ENCODE measurements around the gene CDIPT.
A peak's percentile ranks its signal among the peaks of the same experiment; 100 is the strongest.
"Not testable (repeated sequence)": the region's sequence is repeated elsewhere in the genome, so short reads cannot be mapped to it uniquely, and the experiment has no call there.

Gene CDIPT, protein sequence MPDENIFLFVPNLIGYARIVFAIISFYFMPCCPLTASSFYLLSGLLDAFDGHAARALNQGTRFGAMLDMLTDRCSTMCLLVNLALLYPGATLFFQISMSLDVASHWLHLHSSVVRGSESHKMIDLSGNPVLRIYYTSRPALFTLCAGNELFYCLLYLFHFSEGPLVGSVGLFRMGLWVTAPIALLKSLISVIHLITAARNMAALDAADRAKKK

GRCh38 chr16:29862884-29863668 lies at the start of gene CDIPT:
Gene CDIPT, minus strand, starts transcription at chr16:29863226. Its CDS starts 369 bp downstream, at chr16:29862857.
- FAIRE-seq = peak; percentile 92

- no peak for FAIRE-seq
These were observed 49.1 kb upstream of the CDIPT start for GRCh38 chr16:29912087-29912486.

- FAIRE-seq = no peak
These were observed 48.6 kb upstream of the CDIPT start for GRCh38 chr16:29911676-29912010.

GRCh38 chr16:29910819-29911675 lies 48.0 kb upstream of the CDIPT start:
- no peak for FAIRE-seq

- not testable (repeated sequence) for FAIRE-seq
These were observed 46.8 kb upstream of the CDIPT start for GRCh38 chr16:29909851-29910250.

- peak; percentile 17 for FAIRE-seq
These were observed 46.4 kb upstream of the CDIPT start for GRCh38 chr16:29909391-29909790.

DNA sequence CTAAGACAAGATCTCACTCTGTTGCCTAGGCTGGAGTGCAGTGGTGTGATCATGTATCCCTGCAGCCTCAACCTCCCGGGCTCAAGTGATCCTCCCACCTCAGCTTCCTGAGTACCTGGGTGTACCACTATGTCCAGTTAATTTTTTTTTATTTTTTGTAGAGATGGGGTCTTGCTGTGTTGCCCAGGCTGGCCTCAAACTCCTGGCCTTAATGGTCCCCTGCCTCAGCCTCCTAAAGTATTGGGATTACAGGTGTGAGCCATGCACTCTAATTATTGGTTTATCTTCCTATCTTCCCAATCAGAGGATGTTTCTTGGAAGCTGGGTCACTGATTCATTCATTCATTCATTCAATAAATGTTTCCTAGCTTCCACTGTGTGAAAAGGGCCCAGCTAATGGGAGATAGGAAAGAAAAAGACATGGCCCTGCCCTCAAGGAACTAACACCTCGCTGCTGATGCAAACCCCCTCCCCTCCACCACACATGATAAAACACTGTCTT lies 45.7 kb upstream of the CDIPT start:
- FAIRE-seq = no peak

GRCh38 chr16:29907973-29908372 lies 44.9 kb upstream of the CDIPT start:
- no peak for FAIRE-seq

DNA sequence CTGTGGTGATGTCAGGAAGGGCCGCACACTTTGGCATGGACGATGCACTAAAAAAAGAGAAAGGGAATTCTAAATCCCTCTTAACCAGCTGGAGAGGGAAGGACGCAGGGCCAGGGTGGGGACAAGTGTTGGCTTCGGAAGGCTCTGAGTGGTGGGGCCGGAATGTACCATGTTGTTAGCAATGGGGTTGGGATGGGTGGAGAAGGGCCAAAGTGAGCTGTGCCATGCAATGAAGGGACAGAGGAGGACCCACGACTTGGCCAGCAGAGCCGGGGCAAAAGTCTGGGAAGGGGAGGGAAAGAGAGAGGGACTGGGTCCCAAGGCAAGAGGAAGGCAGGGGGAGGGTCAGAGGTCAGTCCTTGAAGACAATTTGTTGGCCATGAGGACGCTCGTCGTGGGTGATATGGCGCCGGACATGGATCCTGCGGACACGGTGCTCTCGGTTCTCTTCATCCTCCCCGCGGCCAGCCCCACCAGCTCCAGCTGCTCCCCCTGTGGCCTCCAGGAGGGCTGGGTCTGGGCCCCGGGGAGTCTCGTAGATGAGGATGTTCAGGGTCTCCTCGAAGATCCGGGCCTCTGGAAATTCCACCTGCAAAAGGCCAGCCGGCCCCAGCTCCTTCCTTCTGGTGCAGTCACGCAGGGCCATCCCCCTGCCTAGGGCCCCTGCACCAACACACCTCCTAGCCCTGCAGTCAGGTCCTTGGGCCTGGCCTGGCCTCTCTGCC lies 43.7 kb upstream of the CDIPT start:
- no peak for FAIRE-seq

DNA sequence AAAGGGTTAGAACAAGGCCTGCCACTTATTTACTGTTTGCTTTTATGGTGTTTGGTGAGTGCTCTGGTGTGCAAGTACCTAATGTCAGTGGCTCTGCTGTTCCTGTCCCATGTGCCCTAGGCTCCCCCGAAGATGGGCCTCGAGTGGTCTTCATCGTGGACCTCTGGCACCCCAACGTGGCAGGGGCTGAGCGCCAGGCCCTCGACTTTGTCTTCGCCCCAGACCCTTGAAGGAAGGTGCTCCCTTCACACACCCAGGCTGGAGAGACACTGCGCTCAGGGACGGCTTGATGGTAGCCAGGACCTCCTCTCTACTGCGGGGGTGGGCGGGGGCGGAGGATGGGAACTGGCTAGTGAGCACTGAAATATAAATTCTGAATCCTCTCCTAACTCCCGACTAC lies 42.6 kb upstream of the CDIPT start:
- no peak for FAIRE-seq

GRCh38 chr16:29904947-29905346 lies 41.9 kb upstream of the CDIPT start:
- no peak for FAIRE-seq

DNA sequence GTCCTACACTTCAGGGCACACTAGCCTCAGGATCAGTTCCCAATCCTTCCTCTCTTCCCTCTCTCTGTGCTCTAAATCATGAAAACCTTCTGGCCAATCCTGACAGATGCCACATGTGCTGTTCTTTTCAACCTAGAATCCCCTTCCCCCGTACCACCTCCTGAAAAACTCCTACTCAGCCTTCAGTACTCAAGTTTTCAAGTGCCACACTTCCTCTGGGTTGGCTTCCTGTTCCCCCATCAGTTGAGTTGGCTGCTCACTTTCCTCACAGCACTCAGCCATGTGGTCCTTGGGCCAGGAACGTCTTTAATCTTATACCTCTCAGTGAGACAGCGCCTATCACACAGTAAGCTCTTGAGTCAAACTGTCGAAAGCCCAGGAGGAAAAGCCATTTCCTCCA lies 40.6 kb upstream of the CDIPT start:
- no peak for FAIRE-seq

GRCh38 chr16:29901607-29901945 lies 38.5 kb upstream of the CDIPT start:
- FAIRE-seq = no peak

- no peak for FAIRE-seq
These were observed 38.0 kb upstream of the CDIPT start for GRCh38 chr16:29900888-29901606.

DNA sequence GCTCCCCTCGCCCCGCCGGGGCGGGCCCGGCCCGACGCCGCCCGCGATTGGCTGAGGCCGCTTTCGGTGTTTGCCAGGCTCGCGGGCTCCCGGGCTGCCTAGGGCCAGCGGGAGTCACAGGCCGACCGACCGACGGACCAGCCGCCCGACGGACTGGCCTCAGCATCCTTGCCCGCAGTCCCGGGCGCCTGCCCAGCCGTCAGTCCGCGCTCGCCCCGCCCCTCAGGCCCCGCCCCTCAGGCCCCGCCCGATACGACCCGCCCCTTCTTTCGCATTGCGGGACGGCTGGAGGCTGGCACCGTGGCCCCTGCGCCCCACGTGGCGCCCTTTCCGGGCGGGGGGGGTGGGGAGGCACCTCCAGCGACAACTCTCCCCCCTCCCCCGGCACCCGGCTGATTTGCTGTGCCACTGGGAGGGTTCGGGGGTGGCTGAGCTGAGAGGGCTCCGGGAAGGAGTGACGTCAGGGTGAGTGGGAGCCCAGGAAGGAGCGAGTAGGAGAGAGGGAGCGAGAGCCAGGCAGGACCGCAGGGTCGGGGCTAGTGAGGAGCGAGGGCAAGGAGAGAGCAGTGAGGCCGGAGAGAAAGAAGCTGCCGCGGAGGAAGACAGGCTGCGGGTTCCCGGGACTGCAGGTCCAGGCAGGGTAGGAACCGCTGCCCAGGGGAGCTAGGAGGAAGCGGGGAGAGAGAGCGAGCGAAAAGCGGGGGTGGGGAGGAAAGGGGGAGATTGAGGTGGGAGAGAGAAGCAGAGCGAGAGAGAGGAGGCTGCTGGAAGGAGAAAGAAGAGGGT lies 37.3 kb upstream of the CDIPT start, which contains the start of gene ASPHD1:
ASPHD1 (plus strand) TSS at position 387 of the 786 bp plus-strand sequence. CDS start 484 bp downstream, outside the sequence.
- no peak for FAIRE-seq

DNA sequence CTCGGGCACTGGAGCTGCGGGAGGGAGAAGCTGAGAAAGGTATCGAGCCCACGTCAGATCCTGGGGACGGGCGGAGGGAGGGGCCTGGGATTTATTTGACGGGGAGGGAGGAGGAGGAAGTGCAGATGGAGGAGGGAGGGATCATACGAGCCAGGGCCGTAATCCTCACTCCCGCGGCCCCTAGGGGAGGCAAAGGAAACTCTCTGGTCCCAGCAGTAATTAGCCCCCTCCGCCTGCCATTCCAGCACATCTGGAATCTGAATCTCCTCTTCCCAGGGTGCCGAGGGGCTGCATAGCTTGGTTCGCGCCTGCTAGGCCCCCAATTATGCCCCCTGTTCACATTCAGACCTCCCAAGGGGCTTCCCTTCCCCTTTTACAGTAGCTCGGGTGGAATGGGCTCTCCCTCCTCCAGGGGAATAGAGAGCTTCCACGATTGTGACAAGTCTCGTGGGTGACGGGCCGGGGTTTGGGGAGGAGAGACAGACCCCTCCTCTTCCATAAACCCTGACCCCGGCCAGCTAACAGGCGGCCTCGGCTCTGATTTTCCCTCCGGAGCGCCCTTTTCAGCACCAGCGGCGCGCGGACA lies 36.6 kb upstream of the CDIPT start, which contains the start of gene SEZ6L2:
SEZ6L2 (minus strand) TSS at position 35 of the 586 bp plus-strand sequence. CDS start 531 bp downstream, outside the sequence.
- FAIRE-seq = peak; percentile 77

- no peak for FAIRE-seq
These were observed 35.9 kb upstream of the CDIPT start for GRCh38 chr16:29898804-29899515.

- no peak for FAIRE-seq
These were observed 35.2 kb upstream of the CDIPT start for GRCh38 chr16:29898135-29898803.

DNA sequence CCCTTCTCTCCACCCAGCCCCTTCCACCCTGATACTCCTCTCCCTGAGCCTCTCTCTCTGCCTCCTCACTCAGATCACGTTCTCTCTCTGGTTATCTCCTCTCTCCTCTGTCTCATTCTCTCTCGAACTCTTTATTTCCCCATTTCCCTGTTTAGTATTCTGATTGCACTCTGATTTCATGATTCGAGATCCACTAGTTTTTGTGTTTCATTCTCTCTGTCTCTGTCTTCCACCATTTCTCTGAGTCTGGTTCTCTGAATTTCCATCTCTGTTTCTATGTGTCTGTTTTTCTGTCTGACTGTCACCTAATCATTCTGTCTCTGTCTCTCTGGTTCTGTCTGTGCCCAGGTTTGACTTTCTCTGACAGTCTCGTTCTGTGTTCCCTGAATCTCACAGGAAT lies 34.3 kb upstream of the CDIPT start:
- FAIRE-seq = no peak
